ENCODE data around the gene THSD7A. TPM values are rescaled to one million over a fixed set of nuclear protein-coding genes. Genes with fewer than 3 reads are reported as not detected.

Gene THSD7A
- total and polyA plus RNA-seq, 2 of the 8 experiments (the other 6 are each of a cell fraction or from before 2014, with no cell fraction given): 0.44 to 1.2 TPM

GRCh38 chr7:11604505-11604904, 227.5 kb downstream of the THSD7A start:
- 92% methylated on average over 1 of the region's 1 CpG; no CpG with 5 or more reads in 1 of the 2 experiments for WGBS, 2 experiments (ENCODE audit: extremely low coverage in 1 of 2, insufficient coverage in 1 of 2, insufficient read length in 1 of 2, insufficient replicate concordance in 2 of 2, low coverage in 1 of 2, low lambda C conversion rate in 2 of 2, missing lambda C conversion rate in 1 of 2)
- H3K27ac ChIP-seq (ENCODE audit: low read depth, low read length): no peak overlapping the region
- H2BK20ac ChIP-seq (ENCODE audit: low read length): no peak overlapping the region
- H3K9ac ChIP-seq (replicated peaks in 1 of 4; ENCODE audit: extremely low read depth in 1 of 4, low read depth in 3 of 4, low read length in 3 of 4): no peak overlapping the region
- H3K4ac ChIP-seq (replicated peaks; ENCODE audit: insufficient read length, low read depth, low read length): no peak overlapping the region
- H4K5ac ChIP-seq (ENCODE audit: insufficient read length, low read depth, low read length): no peak overlapping the region
- H3K14ac ChIP-seq (ENCODE audit: insufficient read length): no peak overlapping the region
- no peak overlapping the region for H2BK120ac ChIP-seq (replicated peaks; ENCODE audit: low read depth, low read length)
- POLR2A ChIA-PET (ENCODE audit: partially characterized antibody): no interaction called here
- CTCF ChIA-PET (ENCODE audit: partially characterized antibody): no interaction called here
- no peak overlapping the region for H2BK5ac ChIP-seq (ENCODE audit: low read depth, low read length)
- FAIRE-seq (no peak), DNase-seq (ENCODE audit: low read depth in 1 of 2, low spot score in 2 of 2) (no peak)
- no peaks in the 10 kb centered on the region for H3K36me3 ChIP-seq (ENCODE audit: control insufficient read depth in 2 of 4, insufficient read depth in 4 of 4, low read length in 3 of 4)
- no peak overlapping the region for H3K56ac ChIP-seq (replicated peaks; ENCODE audit: insufficient read length, low read depth, low read length)
- H2AK5ac ChIP-seq (ENCODE audit: low read depth, low read length): no peak overlapping the region; the same call in 1 of the 2 replicates
- H3K4me1 ChIP-seq (replicated peaks in 1 of 4; ENCODE audit: control insufficient read depth in 3 of 4, insufficient read depth in 4 of 4, low read length in 3 of 4): peaks cover 0 to 6% (median 2%) of the 10 kb centered on the region in 4 experiments; a peak in 2 of 7 replicates
- H3K4me2 ChIP-seq (ENCODE audit: insufficient read depth in 1 of 2, low read depth in 2 of 2, low read length in 2 of 2): no peak overlapping the region; a peak in 1 of 4 replicates
- H3K18ac ChIP-seq (ENCODE audit: extremely low read depth, low read length): no peak overlapping the region; the same call in 1 of the 2 replicates
- no peaks in the 10 kb centered on the region for H3K27me3 ChIP-seq (replicated peaks in 1 of 4; ENCODE audit: control insufficient read depth in 3 of 4, extremely low read depth in 1 of 4, insufficient read depth in 3 of 4, low read length in 3 of 4)
- no peaks in the 10 kb centered on the region for H3K9me3 ChIP-seq (ENCODE audit: insufficient read depth in 2 of 2, low read depth in 1 of 2, low read length in 1 of 2)
- no peak overlapping the region for H3K4me3 ChIP-seq (ENCODE audit: extremely low read depth in 1 of 4, insufficient read depth in 2 of 4, low read depth in 3 of 4, low read length in 4 of 4)
- no peak overlapping the region for H2BK15ac ChIP-seq (ENCODE audit: low read length)
- H2BK12ac ChIP-seq (ENCODE audit: low read depth, low read length): peak overlapping the region; percentile 72
- H4K91ac ChIP-seq (replicated peaks; ENCODE audit: insufficient read length, low read length): no peak overlapping the region
- no peaks in the 10 kb centered on the region for H3K79me1 ChIP-seq (ENCODE audit: low read depth, low read length)
- no peaks in the 10 kb centered on the region for H3K23me2 ChIP-seq (ENCODE audit: low read depth, low read length)
- H3K23ac ChIP-seq (ENCODE audit: insufficient read length): no peak overlapping the region
- no peak overlapping the region for H4K8ac ChIP-seq (ENCODE audit: extremely low read depth, insufficient read depth, low read length)
- no peaks in the 10 kb centered on the region for H4K20me1 ChIP-seq (replicated peaks in 1 of 2; ENCODE audit: control insufficient read depth in 1 of 2, insufficient read depth in 2 of 2, low read length in 2 of 2)
- no peak overlapping the region for H2AFZ ChIP-seq (ENCODE audit: low read length)
- no peaks in the 10 kb centered on the region for H3K79me2 ChIP-seq (ENCODE audit: control insufficient read depth in 1 of 2, insufficient read depth in 2 of 2, low read length in 2 of 2)
- TF ChIP-seq TEAD4 (IDR thresholded peaks at IDR 0.05; ENCODE audit: low read depth, low read length) (peak; percentile 83), BCL11A (IDR thresholded peaks at IDR 0.05; ENCODE audit: low read depth in 2 of 2, low read length in 2 of 2) (no peak), POU5F1 (IDR thresholded peaks at IDR 0.05; ENCODE audit: low read depth, low read length) (0 out of 2 replicates have a peak, but pooled peaks have one; percentile 53)

Data from H1 (cell line).